Activated T-helper 17 cell treated with anti-CD3 and anti-CD28 coated beads, Interleukin-2, amount 50 U/mL, for 72 hours (primary cell): ENCODE measurements around the gene EIF1AX. TPM values are rescaled to one million over a fixed set of nuclear protein-coding genes. Genes with fewer than 3 reads are reported as not detected.

Experiments used
- ATAC-seq: fragments of 150-1000 bp; cut with Tn5 transposase; replicated peaks from 2 replicates; pipeline ENCODE4 v1.10.0; 2021; ENCODE audit warnings: mild to moderate bottlenecking, moderate library complexity
- H3K27ac Mint-ChIP-seq: one replicate; pipeline ENCODE4 v1.8.0; 2022; ENCODE audit warnings: mixed read lengths
- H3K27me3 Mint-ChIP-seq: one replicate; pipeline ENCODE4 v1.8.0; 2022; ENCODE audit warnings: mixed read lengths
- H3K36me3 Mint-ChIP-seq: one replicate; pipeline ENCODE4 v1.8.0; 2022; ENCODE audit warnings: low read depth, mild to moderate bottlenecking, mixed read lengths
- H3K4me1 Mint-ChIP-seq: one replicate; pipeline ENCODE4 v1.8.0; 2022; ENCODE audit warnings: mixed read lengths
- H3K4me3 Mint-ChIP-seq: one replicate; pipeline ENCODE4 v1.8.0; 2022; ENCODE audit warnings: mild to moderate bottlenecking, mixed read lengths
- H3K9me3 Mint-ChIP-seq: one replicate; pipeline ENCODE4 v1.8.0; 2022; ENCODE audit warnings: mixed read lengths
- total RNA-seq, 2 donors: library from RNA; stranded (reverse); gene quantifications; one replicate each; pipeline ENCODE4 v1.2.3, GENCODE V29; 2022

EIF1AX gene
- total RNA-seq, 2 donors from 2014 or later: 49.7 to 106 TPM

DNA sequence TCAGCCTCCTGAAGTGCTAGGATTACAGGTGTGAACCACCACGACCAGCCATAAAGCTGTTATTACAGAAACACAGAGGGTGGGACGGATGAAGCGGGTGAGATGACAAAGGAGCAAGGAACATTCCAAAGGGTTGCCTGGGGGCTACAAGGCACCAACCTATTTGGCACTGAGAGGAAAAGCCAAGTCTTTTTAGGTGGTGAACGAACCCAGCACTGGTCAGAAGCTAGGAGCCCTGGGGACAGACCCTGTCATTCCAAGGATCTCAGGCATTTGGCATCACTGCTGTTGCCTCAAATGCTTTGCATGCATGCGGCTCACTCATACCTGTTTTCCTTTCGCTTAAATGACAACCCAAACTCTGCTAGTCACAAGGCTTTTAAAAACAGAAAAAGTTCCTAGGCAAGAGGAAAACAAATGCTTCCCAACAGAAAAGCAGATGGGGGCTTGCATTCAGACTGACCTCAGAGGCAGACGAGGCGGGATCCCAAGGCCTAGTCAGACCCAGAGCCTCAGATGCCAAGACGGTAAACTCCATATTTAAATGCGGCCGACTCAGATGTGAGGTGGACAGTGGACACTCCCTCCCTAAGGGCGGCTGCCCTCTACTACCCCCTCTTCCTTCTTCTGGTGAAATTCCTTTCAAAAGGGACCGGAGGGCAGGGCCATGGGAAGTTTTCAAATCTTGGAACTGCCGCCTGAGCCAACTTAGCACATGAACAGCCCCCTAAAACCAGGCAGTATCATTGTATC is 29.4 kb downstream of the EIF1AX start:
- no peaks in the 10 kb centered on the region for H3K9me3 Mint-ChIP-seq
- H3K27me3 Mint-ChIP-seq: peaks cover 9% of the 10 kb centered on the region
- H3K36me3 Mint-ChIP-seq: no peaks in the 10 kb centered on the region
- ATAC-seq: no peak
- H3K4me1 Mint-ChIP-seq: no peaks in the 10 kb centered on the region
- H3K27ac Mint-ChIP-seq: no peak overlapping the region
- no peak overlapping the region for H3K4me3 Mint-ChIP-seq

DNA sequence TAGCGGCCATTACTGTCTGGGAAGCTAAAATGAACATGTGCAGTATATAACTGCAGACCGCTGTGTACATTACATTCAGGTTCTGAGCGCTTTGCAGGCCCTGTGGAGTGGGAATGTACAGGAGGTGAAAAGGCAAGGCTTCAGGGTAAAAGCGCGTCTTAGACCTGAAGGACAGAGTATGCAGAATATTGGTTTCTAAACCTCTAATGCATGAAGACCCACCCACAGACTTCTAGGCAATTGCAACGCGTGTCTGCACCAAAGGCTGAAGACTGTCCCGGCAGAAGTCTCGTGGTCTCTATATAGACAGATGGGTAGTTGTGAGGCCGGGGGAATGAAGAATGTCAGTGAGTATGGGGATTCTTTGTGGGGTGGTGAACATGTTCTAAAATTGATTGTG is 30.4 kb downstream of the EIF1AX start:
- Mint-ChIP-seq H3K27ac (no peak overlapping the region), H3K4me1 (no peaks in the 10 kb centered on the region), H3K36me3 (no peaks in the 10 kb centered on the region), H3K4me3 (no peak overlapping the region), H3K27me3 (peaks cover 9% of the 10 kb centered on the region), H3K9me3 (no peaks in the 10 kb centered on the region)
- no peak for ATAC-seq

DNA sequence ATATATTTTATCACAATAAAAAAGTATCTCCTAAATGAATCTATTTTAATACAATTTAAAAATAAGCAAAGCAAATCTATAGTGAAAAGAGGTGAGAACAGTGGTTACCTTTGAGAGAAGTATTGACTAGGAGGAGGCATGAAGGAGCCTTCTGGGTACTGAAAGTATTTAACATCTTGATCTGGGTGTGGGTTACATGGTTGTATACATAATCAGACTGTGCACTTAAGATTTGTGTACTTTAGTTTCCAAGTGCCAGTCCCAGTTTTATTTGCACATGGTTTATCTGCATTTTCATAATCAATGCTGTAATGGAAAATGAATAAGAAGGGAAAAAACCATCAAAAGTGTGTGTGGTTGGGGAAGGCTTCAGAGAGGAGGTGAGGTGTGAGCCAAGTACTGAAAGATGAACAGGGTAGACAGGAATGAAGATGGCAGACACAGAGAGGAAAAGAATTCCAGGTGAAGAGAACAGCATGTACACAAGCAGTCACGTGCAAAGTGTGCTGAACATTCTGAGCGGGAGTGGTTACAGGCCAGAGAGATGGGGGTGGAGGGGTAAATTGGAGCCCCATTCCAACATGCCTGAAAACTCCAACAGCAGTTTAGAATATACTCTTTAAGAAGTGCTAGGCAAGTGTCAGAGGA is 39.6 kb downstream of the EIF1AX start:
- no peak for ATAC-seq
- Mint-ChIP-seq H3K27me3 (no peaks in the 10 kb centered on the region), H3K4me1 (no peaks in the 10 kb centered on the region), H3K36me3 (no peaks in the 10 kb centered on the region), H3K9me3 (no peaks in the 10 kb centered on the region), H3K27ac (no peak overlapping the region), H3K4me3 (no peak overlapping the region)

DNA sequence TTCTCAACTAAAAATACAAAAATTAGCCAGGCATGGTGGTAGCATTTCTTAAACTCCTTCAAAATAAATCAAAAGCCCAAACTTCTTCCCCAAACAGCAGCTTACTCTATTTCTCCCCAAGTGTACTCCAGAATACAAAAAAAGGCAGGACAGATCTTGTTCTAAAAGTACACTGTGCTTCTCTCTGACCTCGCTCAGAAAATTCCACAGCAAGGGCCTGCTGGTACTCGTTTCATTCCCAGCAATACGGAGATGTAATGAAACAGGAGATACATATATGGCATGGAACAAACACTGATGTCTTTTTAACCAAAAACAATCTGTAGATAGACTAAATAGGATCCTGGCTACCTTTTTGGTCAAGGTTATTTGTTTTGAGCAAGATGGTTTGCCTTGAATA is 50.1 kb downstream of the EIF1AX start:
- ATAC-seq: no peak
- Mint-ChIP-seq H3K27ac (no peak overlapping the region), H3K4me1 (no peaks in the 10 kb centered on the region), H3K9me3 (no peaks in the 10 kb centered on the region), H3K4me3 (no peak overlapping the region), H3K27me3 (peaks cover 4% of the 10 kb centered on the region), H3K36me3 (no peaks in the 10 kb centered on the region)

DNA sequence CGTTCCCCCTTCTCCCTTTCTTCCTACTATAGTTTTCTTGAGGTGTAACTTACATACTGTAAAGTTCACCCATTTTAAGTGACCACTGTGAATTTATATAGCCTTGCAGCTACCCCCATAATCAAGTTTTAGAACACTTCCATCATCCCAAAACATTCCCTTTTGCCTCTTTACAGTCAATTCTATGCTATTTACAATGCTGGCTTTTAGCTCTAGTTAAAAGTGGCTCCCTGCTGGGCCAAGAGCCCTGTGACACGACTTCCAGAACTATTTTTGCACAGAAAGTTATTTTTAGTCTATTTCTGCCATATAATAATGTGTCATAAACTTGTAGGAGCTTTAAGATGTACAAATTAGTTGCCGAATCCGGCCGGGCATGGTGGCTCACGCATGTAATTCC is 51.8 kb downstream of the EIF1AX start:
- H3K36me3 Mint-ChIP-seq: no peaks in the 10 kb centered on the region
- H3K27me3 Mint-ChIP-seq: peaks cover 4% of the 10 kb centered on the region
- no peak overlapping the region for H3K4me3 Mint-ChIP-seq
- no peak for ATAC-seq
- H3K9me3 Mint-ChIP-seq: no peaks in the 10 kb centered on the region
- H3K27ac Mint-ChIP-seq: no peak overlapping the region
- no peaks in the 10 kb centered on the region for H3K4me1 Mint-ChIP-seq

DNA sequence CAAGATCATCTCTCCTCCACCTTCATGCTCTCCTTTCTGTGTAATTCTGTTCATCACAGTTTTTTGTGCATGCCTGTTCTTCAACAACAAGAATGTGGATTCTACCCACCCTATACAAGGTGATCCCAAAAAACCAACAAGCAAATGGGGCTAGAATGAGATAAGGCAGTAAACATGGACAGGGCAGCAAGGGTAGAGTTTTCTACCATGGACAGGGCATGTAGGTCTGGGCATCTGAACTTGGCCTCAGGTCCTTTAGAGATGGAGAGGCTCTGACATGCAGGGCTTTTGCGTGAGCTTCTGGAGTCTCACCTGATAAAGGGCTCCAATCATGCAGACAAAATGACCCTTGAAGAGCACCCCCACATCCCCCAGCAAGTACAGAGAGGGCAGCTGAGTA is 61.4 kb downstream of the EIF1AX start:
- Mint-ChIP-seq H3K9me3 (no peaks in the 10 kb centered on the region), H3K4me3 (no peak overlapping the region), H3K27ac (no peak overlapping the region), H3K4me1 (no peaks in the 10 kb centered on the region), H3K27me3 (peaks cover 2% of the 10 kb centered on the region), H3K36me3 (no peaks in the 10 kb centered on the region)
- no peak for ATAC-seq

Other genes starting within 250 kb of the EIF1AX start
- 1 to 10 TPM; 3.0 to 4.7 TPM for gene BCLAF3, start 150.8 kb downstream of the EIF1AX start, total RNA-seq
- 1 to 10 TPM in 1 of 2 donors, under 1 TPM in 1; 0.22 to 1.2 TPM for gene MAP7D2, start 24.9 kb downstream of the EIF1AX start, total RNA-seq
- gene RPS6KA3, start 125.1 kb upstream of the EIF1AX start, total RNA-seq: 10 to 100 TPM; 53.4 to 64.9 TPM